DOHH2 (cell line): ENCODE data around the gene PML.

Experiments used
- EZH2phosphoT487 ChIP-seq: fragments of 200-600 bp; sonication (generic); IDR thresholded peaks from 2 replicates; pipeline ENCODE4 v1.6.1; 2017; ENCODE audit warnings: borderline replicate concordance, mild to moderate bottlenecking, antibody characterized with exemption, low read length, moderate library complexity, mixed read lengths
- TF ChIP-seq, protein P1 (sequence below): fragments of 200-600 bp; sonication (generic); IDR thresholded peaks from one replicate; pipeline ENCODE4 v1.5.1; 2014; ENCODE audit warnings: antibody characterized with exemption, mild to moderate bottlenecking, low read depth, low read length; ENCODE audit not compliant: poor library complexity, severe bottlenecking

DNA sequence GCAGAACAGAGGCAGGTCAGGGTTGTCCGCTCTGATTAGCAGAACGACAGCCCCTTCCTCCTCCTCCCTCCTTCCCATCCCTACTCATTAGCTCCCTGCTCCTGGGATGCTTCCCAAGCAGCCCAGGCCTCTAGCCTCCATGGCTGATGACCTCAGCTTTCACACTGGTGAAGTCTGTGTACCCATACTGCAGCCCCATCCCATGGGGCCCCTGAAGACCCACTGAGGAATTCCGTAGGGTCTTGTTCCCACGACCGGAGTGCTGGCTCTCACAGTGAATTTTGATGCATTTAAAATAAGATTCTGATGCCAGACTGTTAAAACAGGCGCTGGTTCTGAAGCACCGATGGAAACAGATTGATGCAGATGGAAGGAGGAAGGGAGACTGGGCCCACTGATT is 51.8 kb downstream of the PML start:
- TF ChIP-seq, protein P1, sequence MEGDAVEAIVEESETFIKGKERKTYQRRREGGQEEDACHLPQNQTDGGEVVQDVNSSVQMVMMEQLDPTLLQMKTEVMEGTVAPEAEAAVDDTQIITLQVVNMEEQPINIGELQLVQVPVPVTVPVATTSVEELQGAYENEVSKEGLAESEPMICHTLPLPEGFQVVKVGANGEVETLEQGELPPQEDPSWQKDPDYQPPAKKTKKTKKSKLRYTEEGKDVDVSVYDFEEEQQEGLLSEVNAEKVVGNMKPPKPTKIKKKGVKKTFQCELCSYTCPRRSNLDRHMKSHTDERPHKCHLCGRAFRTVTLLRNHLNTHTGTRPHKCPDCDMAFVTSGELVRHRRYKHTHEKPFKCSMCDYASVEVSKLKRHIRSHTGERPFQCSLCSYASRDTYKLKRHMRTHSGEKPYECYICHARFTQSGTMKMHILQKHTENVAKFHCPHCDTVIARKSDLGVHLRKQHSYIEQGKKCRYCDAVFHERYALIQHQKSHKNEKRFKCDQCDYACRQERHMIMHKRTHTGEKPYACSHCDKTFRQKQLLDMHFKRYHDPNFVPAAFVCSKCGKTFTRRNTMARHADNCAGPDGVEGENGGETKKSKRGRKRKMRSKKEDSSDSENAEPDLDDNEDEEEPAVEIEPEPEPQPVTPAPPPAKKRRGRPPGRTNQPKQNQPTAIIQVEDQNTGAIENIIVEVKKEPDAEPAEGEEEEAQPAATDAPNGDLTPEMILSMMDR = no peak
- no peak for TF ChIP-seq EZH2phosphoT487
